GM12874 (cell line): Measurements from ENCODE around the gene SF3A1.

Experiments used
- CTCF ChIP-seq: IDR thresholded peaks from 2 replicates; pipeline ENCODE4 v1.5.1; 2011; ENCODE audit warnings: low read depth, mild to moderate bottlenecking, control low read depth, low read length, moderate library complexity; ENCODE audit not compliant: insufficient read depth

The SF3A1 gene

GRCh38 chr22:30332551-30332950, 24.1 kb downstream of the SF3A1 start:
- no peak for TF ChIP-seq CTCF

GRCh38 chr22:30328466-30329049, 28.1 kb downstream of the SF3A1 start:
- TF ChIP-seq CTCF: no peak

- no peak for TF ChIP-seq CTCF
These were observed 28.8 kb downstream of the SF3A1 start for GRCh38 chr22:30327864-30328345.

GRCh38 chr22:30326706-30327362, 29.9 kb downstream of the SF3A1 start, which contains the start of gene TBC1D10A:
Gene TBC1D10A (minus strand): TSS chr22:30326941. CDS start chr22:30326881, 60 bp downstream.
- no peak for TF ChIP-seq CTCF

- no peak for TF ChIP-seq CTCF
These were observed 30.4 kb downstream of the SF3A1 start for GRCh38 chr22:30326255-30326705.

- no peak for TF ChIP-seq CTCF
These were observed 30.9 kb downstream of the SF3A1 start for GRCh38 chr22:30325724-30326254.

- no peak for TF ChIP-seq CTCF
These were observed 31.5 kb downstream of the SF3A1 start for GRCh38 chr22:30325065-30325720.
